MCF 10A (cell line): Measurements from ENCODE around the gene OBP2A. TPM values are rescaled to one million over a fixed set of nuclear protein-coding genes. Genes with fewer than 3 reads are reported as not detected.
"Not testable (repeated sequence)": the region's sequence is repeated elsewhere in the genome, so short reads cannot be mapped to it uniquely, and the experiment has no call there.

Experiments used
- Bru-seq: library from RNA; stranded (reverse); fragments of 400-500 nt; gene quantifications from one replicate; lab custom pipeline; 2021; lab: Mats Ljungman, UMichigan
- BruChase-seq, 2 experiments: library from RNA; stranded (reverse); fragments of 400-500 nt; gene quantifications; one replicate each; lab custom pipeline; 2021; lab: Mats Ljungman, UMichigan
- BruUV-seq: library from RNA; stranded (reverse); fragments of 400-500 nt; replicated peaks from 2 replicates; lab custom pipeline; 2021; lab: Mats Ljungman, UMichigan
- CTCF ChIA-PET: fragments of 300-600 bp; sonication (Branson Sonifier 250); formaldehyde crosslinking; extraction: SDS; loops from one replicate; lab custom pipeline; 2021; ENCODE audit warnings: antibody characterized with exemption, inconsistent platforms; lab: Yijun Ruan, JAX
- POLR2A ChIA-PET: fragments of 300-600, 350-650 bp; sonication (Branson Sonifier 250); formaldehyde crosslinking; extraction: SDS; loops from one replicate; lab custom pipeline; 2020; ENCODE audit warnings: antibody characterized with exemption, inconsistent platforms; lab: Yijun Ruan, JAX
- DNase-seq: peaks from one replicate; pipeline ENCODE4 v3.0.0-alpha.2; 2018; ENCODE audit not compliant: unreplicated experiment
- H3K27ac Mint-ChIP-seq: one replicate; pipeline ENCODE4 v1.8.0; 2022; ENCODE audit warnings: mild to moderate bottlenecking, low read depth, mixed read lengths; ENCODE audit not compliant: unreplicated experiment
- H3K27me3 Mint-ChIP-seq: one replicate; pipeline ENCODE4 v1.8.0; 2022; ENCODE audit warnings: mixed read lengths; ENCODE audit not compliant: insufficient read depth, unreplicated experiment
- H3K36me3 Mint-ChIP-seq: one replicate; pipeline ENCODE4 v1.8.0; 2022; ENCODE audit warnings: mild to moderate bottlenecking, moderate library complexity, mixed read lengths; ENCODE audit not compliant: insufficient read depth, unreplicated experiment
- H3K4me1 Mint-ChIP-seq: one replicate; pipeline ENCODE4 v1.8.0; 2022; ENCODE audit warnings: mixed read lengths; ENCODE audit not compliant: insufficient read depth, unreplicated experiment
- H3K4me3 Mint-ChIP-seq: one replicate; pipeline ENCODE4 v1.8.0; 2022; ENCODE audit warnings: mild to moderate bottlenecking, moderate library complexity, mixed read lengths; ENCODE audit not compliant: unreplicated experiment
- H3K9me3 Mint-ChIP-seq: one replicate; pipeline ENCODE4 v1.8.0; 2022; ENCODE audit warnings: mixed read lengths; ENCODE audit not compliant: unreplicated experiment
- intact Hi-C: fragments of 100-400 bp; cut with micrococcal nuclease; formaldehyde crosslinking; loops from 2 replicates; pipeline ENCODE4 v1.14.1; 2022
- long read RNA-seq: library from polyadenylated mRNA; stranded (forward); transcript quantifications from one replicate; pipeline ENCODE4 v2.0.0, GENCODE V29; 2022
- total RNA-seq: library from RNA; stranded (reverse); gene quantifications from 2 replicates; pipeline ENCODE4 v1.2.3, GENCODE V29; 2022
- TF ChIP-seq, protein P1 (sequence below): fragments of 200-600 bp; IDR thresholded peaks from one replicate; pipeline ENCODE4 v1.8.0; 2022; ENCODE audit warnings: antibody characterized with exemption, mild to moderate bottlenecking; ENCODE audit not compliant: unreplicated experiment

Gene OBP2A, protein sequence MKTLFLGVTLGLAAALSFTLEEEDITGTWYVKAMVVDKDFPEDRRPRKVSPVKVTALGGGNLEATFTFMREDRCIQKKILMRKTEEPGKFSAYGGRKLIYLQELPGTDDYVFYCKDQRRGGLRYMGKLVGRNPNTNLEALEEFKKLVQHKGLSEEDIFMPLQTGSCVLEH
- not detected in 2 replicates for total RNA-seq
- Bru-seq, nascent RNA: not detected
- BruChase-seq, experiment 1, labeled RNA remaining after a 6-hour chase: not detected
- not detected for BruChase-seq, experiment 2, labeled RNA remaining after a 2-hour chase
- long read RNA-seq: 0 reads

DNA sequence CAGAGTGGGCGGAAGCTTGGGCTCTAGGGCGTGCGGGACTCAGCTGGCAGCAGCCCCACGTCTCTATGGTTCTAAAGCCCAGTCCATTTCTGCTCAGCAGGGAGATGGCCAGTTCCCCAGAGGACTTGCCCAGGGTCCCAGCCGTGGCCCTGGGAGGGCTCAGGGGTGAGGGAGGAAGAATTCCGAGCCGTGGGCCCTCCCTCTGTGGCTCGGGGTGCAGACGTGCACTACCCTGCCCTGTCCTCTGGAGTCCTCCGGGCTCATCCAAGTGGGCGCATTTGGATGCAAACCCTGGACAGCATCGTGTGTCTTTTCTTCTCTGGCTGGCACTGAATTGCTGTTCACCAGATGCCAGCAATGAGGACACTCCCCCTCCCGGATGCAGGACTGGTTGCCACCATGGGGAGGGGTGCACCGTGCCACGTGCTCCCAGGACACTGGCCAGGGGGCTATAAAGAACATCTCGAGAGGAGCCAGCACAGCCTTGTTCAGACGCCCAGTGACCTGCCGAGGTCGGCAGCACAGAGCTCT lies at the start of gene OBP2A:
TSS of gene OBP2A (plus strand) at position 481 of the 531 bp plus-strand sequence. CDS start 55 bp downstream, outside the sequence.
- H3K4me1 Mint-ChIP-seq, POLR2A ChIA-PET, DNase-seq, H3K4me3 Mint-ChIP-seq, CTCF ChIA-PET, BruUV-seq, H3K27ac Mint-ChIP-seq, H3K9me3 Mint-ChIP-seq, H3K36me3 Mint-ChIP-seq, intact Hi-C loops: not testable (repeated sequence)
- H3K27me3 Mint-ChIP-seq: peaks cover 44% of the 10 kb centered on the region

DNA sequence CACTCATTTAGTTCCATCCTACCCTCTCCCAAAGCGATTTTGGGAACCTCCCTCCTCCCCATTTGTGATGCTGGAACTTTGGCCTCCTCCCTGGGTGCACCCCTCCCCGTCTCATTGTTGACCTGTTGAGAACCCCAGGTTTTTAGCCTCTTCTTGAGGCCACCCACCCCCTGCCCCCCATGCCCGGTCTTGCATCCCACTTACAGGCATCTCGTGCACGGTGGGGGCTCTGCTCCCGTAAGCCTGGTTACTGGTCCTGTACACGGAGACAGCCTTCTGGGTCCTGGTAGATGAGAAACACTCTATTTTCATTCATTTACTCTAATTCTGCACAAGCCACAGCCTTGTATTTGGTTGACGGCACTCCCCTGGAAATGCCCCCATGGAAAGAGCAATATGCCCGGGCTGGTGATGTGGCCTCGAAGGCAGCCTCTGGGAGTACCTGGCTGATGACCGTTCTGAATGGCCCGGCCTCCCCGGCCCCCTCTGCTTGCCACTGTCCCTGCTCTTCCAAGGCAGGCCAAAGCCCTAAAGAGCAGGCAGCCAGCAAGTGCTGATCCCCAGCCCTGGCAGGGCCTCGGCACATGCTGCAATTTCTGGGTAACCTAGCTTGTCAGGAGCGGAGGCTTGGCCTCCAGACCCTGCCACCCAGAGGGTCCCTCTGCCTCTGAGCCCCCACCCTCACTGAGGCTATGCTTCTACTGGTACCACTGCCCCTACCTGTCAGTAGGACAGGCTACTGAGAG lies 47.4 kb upstream of the OBP2A start:
- TF ChIP-seq, protein P1, sequence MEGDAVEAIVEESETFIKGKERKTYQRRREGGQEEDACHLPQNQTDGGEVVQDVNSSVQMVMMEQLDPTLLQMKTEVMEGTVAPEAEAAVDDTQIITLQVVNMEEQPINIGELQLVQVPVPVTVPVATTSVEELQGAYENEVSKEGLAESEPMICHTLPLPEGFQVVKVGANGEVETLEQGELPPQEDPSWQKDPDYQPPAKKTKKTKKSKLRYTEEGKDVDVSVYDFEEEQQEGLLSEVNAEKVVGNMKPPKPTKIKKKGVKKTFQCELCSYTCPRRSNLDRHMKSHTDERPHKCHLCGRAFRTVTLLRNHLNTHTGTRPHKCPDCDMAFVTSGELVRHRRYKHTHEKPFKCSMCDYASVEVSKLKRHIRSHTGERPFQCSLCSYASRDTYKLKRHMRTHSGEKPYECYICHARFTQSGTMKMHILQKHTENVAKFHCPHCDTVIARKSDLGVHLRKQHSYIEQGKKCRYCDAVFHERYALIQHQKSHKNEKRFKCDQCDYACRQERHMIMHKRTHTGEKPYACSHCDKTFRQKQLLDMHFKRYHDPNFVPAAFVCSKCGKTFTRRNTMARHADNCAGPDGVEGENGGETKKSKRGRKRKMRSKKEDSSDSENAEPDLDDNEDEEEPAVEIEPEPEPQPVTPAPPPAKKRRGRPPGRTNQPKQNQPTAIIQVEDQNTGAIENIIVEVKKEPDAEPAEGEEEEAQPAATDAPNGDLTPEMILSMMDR: no peak
- intact Hi-C loops: no loop called here
- POLR2A ChIA-PET: interaction anchor here (0.6 to 1.8 kb wide), 3 partner anchors 18 to 1374 kb away, joined by 3 to 14 read pairs (median 3); no protein-coding TSS in a partner anchor
- CTCF ChIA-PET: interaction anchor here (0.5 to 1.2 kb wide), 3 partner anchors 16 to 40 kb away, joined by 3 to 7 read pairs (median 3); no protein-coding TSS in a partner anchor
- no TSS peak for BruUV-seq
- Mint-ChIP-seq H3K27ac (no peak overlapping the region), H3K27me3 (no peaks in the 10 kb centered on the region), H3K9me3 (no peaks in the 10 kb centered on the region), H3K4me1 (no peaks in the 10 kb centered on the region), H3K4me3 (no peak overlapping the region), H3K36me3 (peaks cover 16% of the 10 kb centered on the region)
- no peak for DNase-seq

DNA sequence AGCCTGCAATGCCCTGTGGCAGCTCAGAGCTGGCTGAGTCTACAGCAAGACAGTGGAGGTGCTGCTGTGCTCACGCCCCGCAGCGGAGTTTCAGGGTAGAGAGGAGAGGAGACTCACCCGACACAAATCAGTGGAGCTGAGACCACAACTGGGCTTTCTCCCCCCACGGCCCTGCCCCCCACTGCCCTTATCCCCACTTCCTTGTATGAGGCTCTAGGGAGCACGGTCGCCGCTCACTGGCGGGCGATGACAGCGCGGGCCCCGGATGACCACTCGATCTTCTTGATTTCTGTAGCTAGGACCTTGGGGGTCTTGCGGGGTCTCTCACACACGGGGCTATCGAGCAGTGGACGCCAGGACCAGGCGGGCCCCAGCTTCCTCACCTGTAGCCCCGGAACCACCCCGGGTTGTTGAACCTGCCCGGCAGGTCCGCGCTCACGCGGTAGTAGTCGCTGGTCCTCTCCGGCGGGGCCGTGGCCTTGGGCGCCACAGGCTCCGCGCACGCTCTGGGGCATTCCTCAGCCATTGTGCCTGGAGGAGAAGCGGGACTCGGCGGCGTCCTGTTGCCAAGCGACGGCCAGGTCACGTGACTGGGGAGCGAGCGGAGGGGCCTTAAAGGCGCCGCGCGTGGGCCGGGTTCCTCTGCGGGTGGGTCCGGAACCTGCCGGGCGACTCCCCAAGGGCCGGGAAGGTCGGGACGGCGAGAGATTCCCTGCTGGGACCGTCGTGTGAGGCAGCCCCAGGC lies 46.4 kb upstream of the OBP2A start:
- Mint-ChIP-seq H3K36me3 (peaks cover 23% of the 10 kb centered on the region), H3K27me3 (no peaks in the 10 kb centered on the region), H3K4me3 (peak overlapping the region; percentile 80), H3K4me1 (no peaks in the 10 kb centered on the region), H3K9me3 (no peaks in the 10 kb centered on the region), H3K27ac (peak overlapping the region; percentile 95)
- ChIA-PET POLR2A (interaction anchor here (0.6 to 1.8 kb wide), 3 partner anchors 19 to 1374 kb away, joined by 3 to 14 read pairs (median 3); no protein-coding TSS in a partner anchor), CTCF (interaction anchor here (0.7 to 1.3 kb wide), 4 partner anchors 11 to 35 kb away, joined by 3 to 4 read pairs (median 3); no protein-coding TSS in a partner anchor)
- BruUV-seq: no TSS peak
- peak; percentile 78 for DNase-seq
- TF ChIP-seq, protein P1: no peak
- intact Hi-C loops: no loop called here

DNA sequence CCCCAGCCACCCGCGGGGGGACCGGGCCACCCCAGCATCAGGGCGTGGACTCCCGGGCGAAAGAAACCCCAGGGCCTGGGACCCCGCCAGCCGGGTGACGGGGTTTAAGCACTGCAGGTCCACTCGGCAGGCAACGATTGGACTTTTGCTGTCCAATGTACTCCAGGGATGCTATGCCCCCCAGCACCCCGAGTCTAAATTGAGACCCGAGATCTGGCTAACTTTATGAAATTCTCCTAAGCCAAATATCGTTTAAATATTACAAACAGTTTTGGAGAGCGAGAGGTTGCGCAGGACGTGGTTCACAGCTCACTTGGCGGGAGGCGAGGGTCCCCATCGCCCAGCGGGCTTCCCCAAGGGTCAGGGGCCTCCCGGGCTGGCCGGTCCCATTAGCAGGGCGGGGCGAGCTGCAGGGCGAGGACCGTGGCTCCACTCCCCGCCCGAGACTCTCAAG lies 45.8 kb upstream of the OBP2A start:
- ChIA-PET POLR2A (interaction anchor here (1.8 kb wide), 1 partner anchor 20 kb away, joined by 14 read pairs; no protein-coding TSS in a partner anchor), CTCF (interaction anchor here (0.7 to 1.3 kb wide), 4 partner anchors 12 to 35 kb away, joined by 3 to 4 read pairs (median 3); no protein-coding TSS in a partner anchor)
- TF ChIP-seq, protein P1: no peak
- H3K4me1 Mint-ChIP-seq: no peaks in the 10 kb centered on the region
- no TSS peak for BruUV-seq
- peak overlapping the region; percentile 95 for H3K27ac Mint-ChIP-seq
- intact Hi-C loops: no loop called here
- DNase-seq: no peak
- H3K9me3 Mint-ChIP-seq: no peaks in the 10 kb centered on the region
- H3K4me3 Mint-ChIP-seq: peak overlapping the region; percentile 80
- no peaks in the 10 kb centered on the region for H3K27me3 Mint-ChIP-seq
- H3K36me3 Mint-ChIP-seq: peaks cover 28% of the 10 kb centered on the region
